Measurements from ENCODE around the gene MAT1A.
"Not testable (repeated sequence)": the region's sequence is repeated elsewhere in the genome, so short reads cannot be mapped to it uniquely, and the experiment has no call there.

The MAT1A gene

DNA sequence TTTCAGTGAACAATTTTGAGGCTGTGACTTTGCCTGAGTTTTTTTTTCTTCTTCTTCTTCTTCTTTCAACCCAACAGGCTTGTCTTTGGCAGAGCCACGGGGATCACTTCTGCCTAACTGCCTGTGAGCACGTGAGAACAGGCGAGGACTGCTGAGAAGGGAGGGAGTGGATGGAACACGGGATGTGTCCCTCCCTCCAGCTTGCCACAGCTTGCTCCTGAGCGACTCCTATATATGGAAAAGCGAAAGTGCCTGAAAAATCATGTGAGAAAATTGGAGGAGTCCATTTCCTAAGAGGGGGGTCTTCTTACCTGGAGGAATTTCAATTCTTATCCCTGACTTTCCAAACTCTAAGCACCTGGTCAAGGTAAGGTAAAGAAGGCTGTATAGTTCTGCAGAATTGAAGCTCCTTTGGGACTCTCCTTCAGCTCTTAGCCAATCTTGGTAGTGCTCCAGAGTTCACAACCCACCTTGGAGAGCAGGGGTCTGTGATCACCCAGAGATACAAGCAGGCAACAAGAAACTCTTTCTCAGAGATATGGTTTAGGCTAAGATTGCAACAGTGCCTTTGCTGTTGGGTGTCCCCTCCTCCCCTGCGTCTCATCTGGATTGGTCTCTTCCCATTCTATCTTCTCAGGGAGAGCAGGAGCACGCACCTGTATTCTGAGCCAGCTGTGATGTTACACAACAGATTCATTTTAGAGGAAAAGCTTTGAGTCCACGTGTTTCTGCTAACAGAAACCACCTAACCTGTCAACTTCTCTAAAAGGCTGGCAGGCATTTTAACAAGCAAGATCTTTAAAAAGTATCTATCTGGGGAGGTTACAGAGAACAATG is at the start of gene MAT1A:
Gene MAT1A (minus strand): TSS at position 208 of the 837 bp plus-strand sequence. CDS start 235 bp downstream, outside the sequence.
- no peak for DNase-seq (ENCODE audit: low read depth in 2 of 2)

DNA sequence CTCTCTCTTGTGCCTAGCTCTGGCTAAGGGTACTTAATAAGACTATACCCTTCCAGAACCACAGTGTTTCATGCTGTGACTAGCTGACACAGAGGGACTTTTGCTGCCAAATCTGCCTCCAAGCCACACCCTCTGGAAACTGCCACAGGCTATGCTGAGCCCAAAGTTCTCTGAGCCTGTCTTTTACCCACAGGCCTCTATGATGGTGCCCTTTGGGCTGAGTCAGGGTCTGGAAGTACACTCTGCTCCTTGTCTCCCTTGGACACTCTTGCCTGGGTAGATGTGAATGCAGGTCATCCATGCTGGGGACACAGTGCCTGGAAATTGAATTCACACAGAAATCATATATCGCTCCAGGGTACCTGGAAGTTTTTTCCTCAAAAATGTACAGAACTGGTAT is 44.5 kb upstream of the MAT1A start:
- no peak for DNase-seq (ENCODE audit: low read depth in 2 of 2)

GRCh38 chr10:80324891-80325364 is 35.5 kb upstream of the MAT1A start:
- no peak for DNase-seq (ENCODE audit: low read depth in 2 of 2)

DNA sequence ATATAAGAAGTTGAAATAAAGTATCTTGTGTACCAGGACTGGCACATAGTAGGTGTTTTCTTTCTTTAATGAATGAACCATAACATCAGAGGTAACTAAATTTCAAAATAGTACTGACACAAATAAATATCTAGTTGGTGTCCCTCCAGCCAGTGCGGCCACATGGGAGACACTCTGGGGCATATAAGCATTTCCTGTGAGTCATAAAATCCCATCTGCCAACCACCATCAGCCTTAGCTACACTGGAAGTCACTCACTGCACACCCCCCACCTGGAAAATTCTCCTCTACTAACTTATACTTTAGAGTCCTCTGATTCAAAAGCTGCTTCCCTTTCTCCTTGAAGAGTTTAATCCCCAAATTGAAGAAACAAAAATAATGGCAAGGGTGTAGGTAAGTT is 34.6 kb upstream of the MAT1A start:
- DNase-seq (ENCODE audit: low read depth in 2 of 2) = no peak

DNA sequence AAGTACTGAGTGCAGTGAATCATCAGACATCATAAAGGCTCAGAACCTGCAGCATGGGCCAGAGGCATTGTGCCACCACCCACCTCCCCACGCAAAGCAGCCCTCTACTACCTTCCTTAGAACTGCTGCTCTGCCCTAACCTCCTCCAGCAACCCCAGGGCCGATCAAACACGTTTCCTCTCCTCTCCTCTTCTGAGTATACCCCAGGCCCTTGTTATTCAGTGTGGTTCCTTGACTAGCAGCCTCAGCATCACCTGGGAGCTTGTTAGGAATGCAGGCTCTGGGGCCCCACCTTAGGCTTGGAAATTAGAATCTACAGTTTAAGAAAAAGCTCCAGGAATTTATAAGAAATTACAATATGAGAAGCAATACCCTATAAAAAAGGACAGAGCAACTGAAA is 33.9 kb upstream of the MAT1A start:
- DNase-seq (ENCODE audit: low read depth in 2 of 2) = no peak

DNA sequence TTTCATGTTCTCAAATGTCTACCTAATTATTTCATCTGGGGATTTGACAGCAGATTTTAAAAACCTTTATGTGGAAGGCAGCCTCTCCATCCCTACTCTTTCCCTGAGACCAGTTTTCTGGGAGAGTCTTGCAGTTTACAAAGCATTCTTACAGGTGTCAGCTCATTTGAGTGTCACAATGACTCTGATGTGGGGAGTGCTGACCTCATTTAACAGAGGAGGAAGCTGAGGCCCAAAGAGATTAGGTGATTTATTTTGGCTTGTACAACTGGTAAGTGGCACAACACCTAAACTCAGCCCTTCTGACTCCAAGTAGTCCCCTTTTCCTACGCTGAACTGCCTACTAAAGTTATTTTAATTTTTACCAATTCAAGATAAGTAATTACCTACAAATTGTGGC is 33.3 kb upstream of the MAT1A start:
- no peak for DNase-seq (ENCODE audit: low read depth in 2 of 2)

GRCh38 chr10:80322158-80322557 is 32.7 kb upstream of the MAT1A start:
- DNase-seq (ENCODE audit: low read depth in 2 of 2) = no peak

DNA sequence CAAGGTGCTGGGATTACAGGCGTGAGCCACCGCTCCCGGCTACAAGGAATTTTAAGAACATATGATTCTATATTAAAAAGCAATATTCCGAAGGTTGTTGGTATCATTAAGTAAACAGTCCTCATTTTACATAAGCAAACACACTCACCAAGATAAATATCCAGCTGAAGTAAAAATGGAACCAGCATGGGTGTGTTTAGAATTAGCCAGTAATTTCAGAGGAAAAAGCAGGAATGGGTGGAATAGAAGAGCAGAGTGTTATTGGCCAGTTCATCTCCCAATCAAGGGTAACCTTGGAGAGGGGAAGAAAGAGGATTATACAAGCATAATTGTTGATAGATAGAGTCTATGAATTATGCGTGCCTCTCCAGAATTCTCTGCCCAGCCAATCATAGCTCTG is 31.7 kb upstream of the MAT1A start:
- DNase-seq (ENCODE audit: low read depth in 2 of 2) = no peak

DNA sequence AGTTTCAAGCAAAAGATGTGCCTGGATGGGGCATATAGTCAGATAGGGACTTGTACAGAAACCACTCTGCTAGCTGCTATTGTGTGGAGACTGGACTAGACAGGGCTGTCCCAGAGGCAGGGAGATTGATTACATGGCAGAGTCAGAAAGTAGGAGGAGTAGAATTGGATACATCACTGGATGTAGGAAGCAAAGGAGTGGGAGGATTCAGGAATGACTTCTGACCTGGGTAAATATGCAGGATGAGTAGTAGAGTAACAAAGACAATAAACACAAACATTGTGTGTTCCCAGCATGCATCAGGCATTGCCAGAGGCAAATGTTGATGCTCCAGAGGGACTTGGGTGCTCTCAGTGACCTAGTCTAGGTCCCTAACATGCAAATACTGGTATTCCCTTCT is 30.9 kb upstream of the MAT1A start:
- DNase-seq (ENCODE audit: low read depth in 2 of 2) = no peak

- no peak for DNase-seq (ENCODE audit: low read depth in 2 of 2)
Measured at GRCh38 chr10:80319725-80320290, 30.4 kb upstream of the MAT1A start.

DNA sequence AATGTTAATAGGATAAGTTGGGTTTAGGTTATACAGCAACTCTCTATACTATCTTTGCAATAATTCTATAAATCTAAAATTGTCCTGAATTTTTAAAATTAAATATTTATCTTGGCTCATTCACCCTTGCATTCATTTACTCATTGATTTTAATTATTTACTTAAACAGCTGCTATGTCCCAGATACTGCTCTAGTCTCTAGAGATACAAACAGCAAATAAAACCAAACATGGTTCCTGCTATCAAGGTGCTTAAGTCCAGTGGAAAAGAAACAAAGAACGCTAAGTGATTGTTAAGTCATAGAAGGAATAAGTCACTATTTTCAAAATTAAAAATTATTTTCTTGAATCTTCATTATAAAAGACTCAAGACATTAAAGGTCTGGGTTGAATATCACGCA is 29.9 kb upstream of the MAT1A start:
- no peak for DNase-seq (ENCODE audit: low read depth in 2 of 2)

- no peak for DNase-seq (ENCODE audit: low read depth in 2 of 2)
Measured at GRCh38 chr10:80318742-80319141, 29.3 kb upstream of the MAT1A start.

DNA sequence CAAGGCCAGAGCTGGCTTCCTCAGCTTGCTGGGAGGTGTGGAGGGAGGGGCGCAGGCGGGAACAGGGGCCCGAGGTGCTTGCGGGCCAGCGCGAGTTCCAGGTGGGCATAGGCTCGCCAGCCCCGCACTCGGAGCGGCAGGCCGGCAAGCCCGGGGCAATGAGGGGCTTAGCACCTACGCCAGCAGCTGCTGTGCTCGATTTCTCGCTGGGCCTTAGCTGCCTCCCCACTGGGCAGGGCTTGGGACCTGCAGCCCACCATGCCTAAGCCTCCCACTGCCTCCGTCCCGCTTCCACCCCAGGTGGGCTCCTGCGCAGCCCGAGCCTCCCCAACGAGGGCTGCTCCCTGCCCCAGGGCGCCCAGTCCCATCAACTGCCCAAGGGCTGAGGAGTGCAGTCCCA is 25.9 kb upstream of the MAT1A start:
- DNase-seq (ENCODE audit: low read depth in 2 of 2) = no peak

- no peak for DNase-seq (ENCODE audit: low read depth in 2 of 2)
Measured at GRCh38 chr10:80313523-80313922, 24.1 kb upstream of the MAT1A start.

DNA sequence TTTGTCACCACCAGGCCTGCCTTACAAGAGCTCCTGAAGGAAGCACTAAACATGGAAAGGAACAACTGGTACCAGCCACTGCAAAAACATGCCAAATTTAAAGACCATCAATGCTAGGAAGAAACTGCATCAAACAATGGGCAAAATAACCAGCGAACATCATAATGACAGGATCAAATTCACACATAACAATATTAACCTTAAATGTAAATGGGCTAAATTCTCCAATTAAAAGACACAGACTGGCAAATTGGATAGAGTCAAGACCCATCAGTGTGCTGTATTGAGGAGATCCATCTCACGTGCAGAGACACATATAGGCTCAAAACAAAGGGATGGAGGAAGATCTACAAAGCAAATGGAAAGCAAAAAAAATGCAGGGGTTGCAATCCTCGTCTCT is 16.5 kb upstream of the MAT1A start:
- DNase-seq (ENCODE audit: low read depth in 2 of 2) = not testable (repeated sequence)

- DNase-seq (ENCODE audit: low read depth in 2 of 2) = no peak
Measured at GRCh38 chr10:80296942-80297341, 7.5 kb upstream of the MAT1A start.

GRCh38 chr10:80292607-80293239 is 3.3 kb upstream of the MAT1A start:
- DNase-seq (ENCODE audit: low read depth in 2 of 2) = no peak

GRCh38 chr10:80290474-80291220 is 1.2 kb upstream of the MAT1A start:
- no peak for DNase-seq (ENCODE audit: low read depth in 2 of 2)

- DNase-seq (ENCODE audit: low read depth in 2 of 2) = no peak
Measured at GRCh38 chr10:80288849-80289248, 609 bp downstream of the MAT1A start.

- DNase-seq (ENCODE audit: low read depth in 2 of 2) = no peak
Measured at GRCh38 chr10:80284522-80284921, 4.9 kb downstream of the MAT1A start.

DNA sequence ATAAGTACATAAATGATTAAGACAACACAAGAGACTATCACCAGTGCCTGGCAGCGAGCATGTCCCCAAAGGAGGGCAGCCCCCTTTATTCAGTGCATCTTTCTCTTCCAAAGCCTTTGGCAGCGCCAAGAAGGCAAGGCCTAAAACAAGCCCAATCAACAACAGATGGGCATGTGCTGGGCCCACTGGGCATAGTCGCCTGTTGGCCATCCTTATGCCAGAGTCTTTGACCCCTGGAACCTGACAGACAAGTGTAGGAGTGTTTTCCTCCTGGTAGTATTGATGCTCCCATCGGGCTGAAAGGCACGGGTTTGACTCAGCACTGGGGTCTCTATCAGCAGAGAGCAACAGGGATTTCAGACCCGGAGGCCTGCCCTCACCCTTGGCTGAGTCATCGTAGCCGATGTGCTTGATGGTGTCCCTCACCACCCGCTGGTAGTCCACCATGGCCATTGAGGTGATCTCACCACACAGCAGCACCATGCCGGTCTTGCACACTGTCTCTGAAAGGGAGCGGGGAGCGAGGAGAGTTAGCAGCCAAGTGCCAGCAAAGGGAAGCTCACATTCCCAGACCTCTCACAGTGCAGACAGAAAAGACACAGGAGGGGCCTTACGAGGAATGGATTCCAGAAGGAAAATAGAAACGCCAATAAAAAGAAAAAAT is 5.8 kb downstream of the MAT1A start:
- no peak for DNase-seq (ENCODE audit: low read depth in 2 of 2)

DNA sequence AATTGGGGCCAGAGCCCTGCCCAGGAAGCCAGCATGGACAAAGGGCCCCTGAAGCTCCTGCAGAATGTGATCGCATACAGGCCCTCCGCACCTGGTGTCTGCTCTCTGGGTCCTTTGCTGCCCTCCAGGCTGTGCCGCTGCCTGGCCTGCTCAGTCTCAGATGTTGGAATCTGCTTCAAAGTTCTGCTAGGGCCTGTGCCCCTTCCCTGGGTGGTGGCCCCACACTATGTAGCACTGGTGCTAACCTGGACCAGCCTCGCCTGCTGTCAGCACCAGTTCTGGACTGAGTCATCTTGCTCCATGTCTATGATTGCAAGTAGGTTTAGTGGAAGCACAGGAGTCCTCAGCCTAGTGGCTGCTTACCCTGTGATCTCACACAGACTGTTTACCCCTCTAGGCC is 6.3 kb downstream of the MAT1A start:
- no peak for DNase-seq (ENCODE audit: low read depth in 2 of 2)

Measured in stimulated activated CD8-positive, alpha-beta memory T cell treated with anti-CD3 and anti-CD28 coated beads, Interleukin-2, amount 100 ng/mL, for 1 hour (primary cell).